Lung (tissue), 12 donors: ENCODE data around the gene PTGFRN. TPM values are rescaled to one million over a fixed set of nuclear protein-coding genes. Genes with fewer than 3 reads are reported as not detected.
"Not testable (repeated sequence)": the region's sequence is repeated elsewhere in the genome, so short reads cannot be mapped to it uniquely, and the experiment has no call there.

Source experiments
- ATAC-seq: fragments of 200-7000 bp; cut with Tn5 transposase; one replicate; pipeline ENCODE4 v1.9.1; 2020; ENCODE audit warnings: moderate number of reproducible peaks; ENCODE audit not compliant: insufficient read depth, low FRiP score
- DNase-seq, 3 donors: peaks; one replicate each; pipeline ENCODE4 v3.0.0-alpha.2; 2013 to 2017
- H3K27ac ChIP-seq, 2 donors: one replicate each; pipeline ENCODE4 v1.5.1; 2013; ENCODE audit warnings: mild to moderate bottlenecking in 2 of 2, moderate library complexity in 2 of 2, control low read depth in 1 of 2, inconsistent platforms in 1 of 2, low read depth in 1 of 2, low read length in 1 of 2
- H3K27me3 ChIP-seq, 3 donors: one replicate each; pipeline ENCODE4 v1.5.1; 2013; ENCODE audit warnings: low read length in 2 of 3; ENCODE audit not compliant: control insufficient read depth in 3 of 3, insufficient read depth in 3 of 3
- H3K36me3 ChIP-seq, 4 donors: one replicate each; pipeline ENCODE4 v1.5.1; 2013; ENCODE audit warnings: low read length in 4 of 4, mild to moderate bottlenecking in 1 of 4, moderate library complexity in 1 of 4; ENCODE audit not compliant: control insufficient read depth in 4 of 4, insufficient read depth in 4 of 4
- H3K4me1 ChIP-seq, 5 donors: one replicate each; pipeline ENCODE4 v1.5.1; 2013; ENCODE audit warnings: low read length in 5 of 5, mild to moderate bottlenecking in 2 of 5, moderate library complexity in 1 of 5; ENCODE audit not compliant: control insufficient read depth in 5 of 5, insufficient read depth in 5 of 5
- H3K4me3 ChIP-seq: one replicate; pipeline ENCODE4 v1.5.1; 2013; ENCODE audit warnings: mild to moderate bottlenecking, control low read depth, moderate library complexity
- H3K9ac ChIP-seq, 2 donors: one replicate each; pipeline ENCODE4 v1.5.1; 2013; ENCODE audit warnings: low read length in 2 of 2, control low read depth in 1 of 2; ENCODE audit not compliant: insufficient read depth in 1 of 2
- H3K9me3 ChIP-seq, 4 donors: one replicate each; pipeline ENCODE4 v1.5.1; 2013; ENCODE audit warnings: low read length in 3 of 4, mild to moderate bottlenecking in 1 of 4, moderate library complexity in 1 of 4; ENCODE audit not compliant: control insufficient read depth in 4 of 4, insufficient read depth in 3 of 4
- CTCF ChIP-seq: IDR thresholded peaks from 2 replicates; pipeline ENCODE4 v1.5.1; 2012; ENCODE audit warnings: mild to moderate bottlenecking; ENCODE audit errors: control extremely low read depth, extremely low read depth
- WGBS, 2 donors: extraction: QIAGEN DNeasy Blood & Tissue Kit; methylation state at CpG; one replicate each; pipeline ENCODE4 v1.1.7; 2013; 5-methylcytosine and 5-hydroxymethylcytosine counted together
- polyA plus RNA-seq, 2 donors: library from polyadenylated mRNA; stranded (reverse); fragments of 200-250 nt; gene quantifications; one replicate each; pipeline ENCODE4 v1.2.1, GENCODE V29; 2013
- total RNA-seq, 2 donors: library from RNA; depleted of rRNA in 1 of 2; stranded (reverse); fragments of >200 nt in 1 of 2; gene quantifications; one replicate each; pipeline ENCODE4 v1.2.1, GENCODE V29; 2014 to 2021
- donor health status: control.
- donor health status: control.
- donor health status: Bipolar disorder and iron deficiency.
- donor health status: healthy.
- donor health status: DM: yes; HTN: yes; CAD: no.

The PTGFRN gene
- total and polyA plus RNA-seq, 4 donors: 8.0 to 51.7 (median 24.9) TPM

- Histone ChIP-seq H3K27ac (no peak overlapping the region), H3K4me1 (peaks cover 0 to 16% (median 4%) of the 10 kb centered on the region in 5 donors), H3K9me3 (peaks cover 0 to 2% (median 0%) of the 10 kb centered on the region in 4 donors), H3K9ac (no peak overlapping the region), H3K36me3 (no peaks in the 10 kb centered on the region), H3K4me3 (no peak overlapping the region), H3K27me3 (no peaks in the 10 kb centered on the region)
- TF ChIP-seq CTCF: no peak
- 76 to 81% methylated on average over 6 of the region's 6 CpGs for WGBS, 2 donors
- DNase-seq: peak in 1 of 3 donors; percentile 15
- ATAC-seq: no peak
Measured at GRCh38 chr1:116873680-116874271, 35.9 kb upstream of the PTGFRN start.

DNA sequence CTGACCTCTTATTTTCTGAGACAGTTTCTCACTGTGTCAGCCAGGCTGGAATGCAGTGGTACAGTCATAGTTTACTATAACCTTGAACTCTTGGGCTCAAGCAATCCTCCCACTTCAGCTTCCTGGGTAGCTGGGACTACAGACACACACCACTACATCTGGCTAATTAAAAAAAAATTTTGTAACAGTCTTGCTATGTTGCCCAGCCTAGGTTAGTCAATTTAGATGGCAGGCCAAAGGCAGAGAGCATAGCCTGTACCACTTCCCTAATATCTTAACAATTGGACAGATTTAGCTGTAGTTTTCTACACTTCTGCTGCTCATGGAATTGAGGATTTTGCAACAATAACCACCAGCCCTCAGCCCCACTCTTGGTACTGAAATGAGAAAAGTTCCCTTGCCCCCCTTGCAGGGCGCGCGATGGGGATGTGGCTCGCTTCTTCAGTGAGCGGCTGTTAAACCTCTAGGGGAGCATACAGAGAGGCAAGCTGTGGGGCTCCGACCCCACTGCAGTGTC lies 34.9 kb upstream of the PTGFRN start:
- no peaks in the 10 kb centered on the region for H3K27me3 ChIP-seq
- H3K4me1 ChIP-seq: peaks cover 6 to 24% (median 9%) of the 10 kb centered on the region in 5 donors
- 83 to 86% methylated on average over 6 of the region's 6 CpGs for WGBS, 2 donors
- no peak overlapping the region for H3K4me3 ChIP-seq
- no peak for TF ChIP-seq CTCF
- H3K9ac ChIP-seq: no peak overlapping the region
- no peak for ATAC-seq
- peaks cover 0 to 2% (median 0%) of the 10 kb centered on the region in 4 donors for H3K9me3 ChIP-seq
- no peaks in the 10 kb centered on the region for H3K36me3 ChIP-seq
- no peak for DNase-seq
- no peak overlapping the region for H3K27ac ChIP-seq

GRCh38 chr1:116875391-116875790 lies 34.3 kb upstream of the PTGFRN start:
- no peak for TF ChIP-seq CTCF
- 86 to 90% methylated on average over 14 of the region's 14 CpGs for WGBS, 2 donors
- H3K27ac ChIP-seq: no peak overlapping the region
- no peaks in the 10 kb centered on the region for H3K27me3 ChIP-seq
- ATAC-seq (no peak), DNase-seq (no peak)
- peaks cover 6 to 24% (median 9%) of the 10 kb centered on the region in 5 donors for H3K4me1 ChIP-seq
- H3K9me3 ChIP-seq: peaks cover 0 to 2% (median 0%) of the 10 kb centered on the region in 4 donors
- no peak overlapping the region for H3K4me3 ChIP-seq
- H3K9ac ChIP-seq: no peak overlapping the region
- no peaks in the 10 kb centered on the region for H3K36me3 ChIP-seq

GRCh38 chr1:116875946-116876345 lies 33.8 kb upstream of the PTGFRN start:
- H3K27ac ChIP-seq, H3K9me3 ChIP-seq, ATAC-seq, H3K36me3 ChIP-seq, H3K9ac ChIP-seq, H3K4me3 ChIP-seq, DNase-seq, H3K27me3 ChIP-seq: not testable (repeated sequence)
- H3K4me1 ChIP-seq: peaks cover 6 to 24% (median 9%) of the 10 kb centered on the region in 5 donors
- 92 to 93% methylated on average over 6 of the region's 6 CpGs for WGBS, 2 donors
